HCT116 (cell line): ENCODE measurements around the gene PLCG2. TPM values are rescaled to one million over a fixed set of nuclear protein-coding genes. Genes with fewer than 3 reads are reported as not detected.

Experiments
- ATAC-seq: fragments of 200-7000 bp; cut with Tn5 transposase; 2 replicates; pipeline ENCODE4 v1.9.1; 2020; ENCODE audit warnings: mild to moderate bottlenecking, moderate library complexity
- BruUV-seq: library from RNA; stranded (reverse); fragments of 400-500 nt; replicated peaks from 2 replicates; lab custom pipeline; 2021; lab: Mats Ljungman, UMichigan
- CTCF ChIA-PET: fragments of 300-600 bp; sonication (Branson Sonifier 250); formaldehyde crosslinking; loops from one replicate; lab custom pipeline; 2021; ENCODE audit warnings: antibody characterized with exemption; lab: Charles Lee
- POLR2A ChIA-PET: fragments of 300-600, 350-600 bp; sonication (Branson Sonifier 250); formaldehyde crosslinking; loops from one replicate; lab custom pipeline; 2021; ENCODE audit warnings: antibody characterized with exemption; lab: Charles Lee
- RAD21 ChIA-PET, 2 experiments: fragments of 300-600 bp; sonication (Branson Sonifier 250); formaldehyde crosslinking; loops; one replicate each; lab custom pipeline; 2023; ENCODE audit warnings: low total read pairs in 2 of 2; ENCODE audit not compliant: uncharacterized antibody in 2 of 2, unreplicated experiment in 2 of 2, low non-redundant PET in 1 of 2; lab: Charles Lee
- DNase-seq: peaks from one replicate; pipeline ENCODE4 v3.0.0-alpha.2; 2010; ENCODE audit warnings: low read depth, low spot score
- H2AFZ ChIP-seq: fragments of 200-600 bp; shearing (Covaris generic), sonication (generic); 2 replicates; pipeline ENCODE4 v1.6.1; 2017; ENCODE audit warnings: low read depth, mixed run types, mixed read lengths, antibody characterized with exemption, low read length; ENCODE audit not compliant: poor library complexity, severe bottlenecking
- H3K27ac ChIP-seq: 2 replicates; pipeline ENCODE4 v1.5.1; 2012; ENCODE audit warnings: low read depth, low read length
- H3K27me3 ChIP-seq: fragments of 200-600 bp; sonication (generic); 2 replicates; pipeline ENCODE4 v1.6.1; 2016; ENCODE audit warnings: mixed run types, low read length, mixed read lengths; ENCODE audit not compliant: insufficient read depth
- H3K36me3 ChIP-seq, 2 experiments: fragments of 200-500 bp in 1 of 2; fragments of 200-600 bp in 1 of 2; sonication (Bioruptor generic) in 1 of 2; sonication (generic) in 1 of 2; 2 replicates each; pipeline versions ENCODE4 v1.5.1 to v1.6.1; 2014 to 2016; ENCODE audit warnings: low read length in 2 of 2, inconsistent platforms in 1 of 2, mixed read lengths in 1 of 2, mixed run types in 1 of 2; ENCODE audit not compliant: insufficient read depth in 2 of 2, control insufficient read depth in 1 of 2
- H3K4me1 ChIP-seq, 2 experiments: fragments of 200-600 bp in 1 of 2; sonication (generic) in 1 of 2; 2 replicates each; pipeline versions ENCODE4 v1.5.1 to v1.6.1; 2012 to 2017; ENCODE audit warnings: low read length in 2 of 2, inconsistent platforms in 1 of 2, mild to moderate bottlenecking in 1 of 2, mixed read lengths in 1 of 2, mixed run types in 1 of 2, moderate library complexity in 1 of 2; ENCODE audit not compliant: insufficient read depth in 2 of 2, control insufficient read depth in 1 of 2
- H3K4me2 ChIP-seq: fragments of 200-600 bp; sonication (generic); 2 replicates; pipeline ENCODE4 v1.6.1; 2017; ENCODE audit warnings: mixed run types, low read length, mixed read lengths
- H3K4me3 ChIP-seq, 2 experiments: fragments of 200-600 bp in 1 of 2; sonication (generic) in 1 of 2; replicated peaks in 1 of 2; 2 replicates each; pipeline ENCODE4 v1.5.1; 2011 to 2016; ENCODE audit warnings: low read length in 2 of 2, control low read depth in 1 of 2, low read depth in 1 of 2, mild to moderate bottlenecking in 1 of 2, mixed read lengths in 1 of 2, mixed run types in 1 of 2
- H3K79me2 ChIP-seq: fragments of 200-600 bp; sonication (generic); 2 replicates; pipeline ENCODE4 v1.6.1; 2017; ENCODE audit warnings: mild to moderate bottlenecking, mixed run types, low read length, moderate library complexity, mixed read lengths; ENCODE audit not compliant: insufficient read depth
- H3K9ac ChIP-seq: fragments of 200-600 bp; sonication (generic); 2 replicates; pipeline ENCODE4 v1.6.1; 2016; ENCODE audit warnings: low read length, mixed read lengths
- H3K9me2 ChIP-seq: fragments of 200-600 bp; sonication (generic), shearing (Covaris generic); 2 replicates; pipeline ENCODE4 v1.6.1; 2017; ENCODE audit warnings: mixed run types, mild to moderate bottlenecking, moderate library complexity; ENCODE audit not compliant: insufficient read depth
- H3K9me3 ChIP-seq, 2 experiments: fragments of 200-500 bp in 1 of 2; fragments of 200-600 bp in 1 of 2; sonication (Bioruptor generic) in 1 of 2; sonication (generic) in 1 of 2; 2 replicates each; pipeline ENCODE4 v1.6.1; 2014 to 2017; ENCODE audit warnings: low read length in 2 of 2, mixed read lengths in 2 of 2, inconsistent platforms in 1 of 2, low read depth in 1 of 2, mild to moderate bottlenecking in 1 of 2, mixed run types in 1 of 2, moderate library complexity in 1 of 2; ENCODE audit not compliant: control insufficient read depth in 1 of 2, insufficient read depth in 1 of 2
- H4K20me1 ChIP-seq: fragments of 200-600 bp; sonication (generic), shearing (Covaris generic); 2 replicates; pipeline ENCODE4 v1.6.1; 2017; ENCODE audit warnings: mixed run types, mild to moderate bottlenecking, moderate library complexity; ENCODE audit not compliant: insufficient read depth
- CEBPB ChIP-seq: IDR thresholded peaks from 2 replicates; pipeline ENCODE4 v1.6.1; 2012; ENCODE audit warnings: low read depth
- EGR1 ChIP-seq: IDR thresholded peaks from 2 replicates; pipeline ENCODE4 v1.6.1; 2012; ENCODE audit warnings: low read depth
- EZH2 ChIP-seq: fragments of 200-600 bp; sonication (generic); IDR thresholded peaks from 2 replicates; pipeline ENCODE4 v1.6.1; 2017; ENCODE audit warnings: antibody characterized with exemption, mixed run types
- EZH2phosphoT487 ChIP-seq: fragments of 200-600 bp; IDR thresholded peaks from 2 replicates; pipeline ENCODE4 v1.6.1; 2018; ENCODE audit warnings: antibody characterized with exemption, borderline replicate concordance
- POLR2AphosphoS5 ChIP-seq: IDR thresholded peaks from 2 replicates; pipeline ENCODE4 v1.6.1; 2011; ENCODE audit warnings: mild to moderate bottlenecking, low read depth, low read length, moderate library complexity
- SP1 ChIP-seq: IDR thresholded peaks from 2 replicates; pipeline ENCODE4 v1.6.1; 2012; ENCODE audit warnings: low read depth
- SRF ChIP-seq: IDR thresholded peaks from 2 replicates; pipeline ENCODE4 v1.6.1; 2012; ENCODE audit warnings: low read depth
- ZFX ChIP-seq: fragments of 450-650 bp; IDR thresholded peaks from 2 replicates; pipeline ENCODE4 v1.6.1; 2017
- intact Hi-C: fragments of 100-400 bp; cut with micrococcal nuclease; formaldehyde crosslinking; loops from 2 replicates; pipeline ENCODE4 v1.10.0; 2022
- total RNA-seq: library from RNA; stranded (reverse); gene quantifications from one replicate; pipeline ENCODE4 v1.2.1, GENCODE V29; 2021; ENCODE audit not compliant: unreplicated experiment
- TF ChIP-seq, protein P1 (sequence below): IDR thresholded peaks from 2 replicates; pipeline ENCODE4 v1.6.1; 2012
- TF ChIP-seq, protein P2 (sequence below), 3 experiments: fragments of 200-600 bp in 1 of 3; sonication (generic) in 1 of 3; IDR thresholded peaks in 2 of 3; conservative IDR thresholded peaks in 1 of 3; 2 replicates each; pipeline ENCODE4 v1.5.1; 2012 to 2017; ENCODE audit warnings: low read depth in 2 of 3, low read length in 2 of 3, antibody characterized with exemption in 1 of 3, borderline replicate concordance in 1 of 3, control low read depth in 1 of 3, mild to moderate bottlenecking in 1 of 3, mixed read lengths in 1 of 3, mixed run types in 1 of 3, moderate library complexity in 1 of 3; ENCODE audit not compliant: insufficient read depth in 1 of 3
- TF ChIP-seq, protein P3 (sequence below): IDR thresholded peaks from 2 replicates; pipeline ENCODE4 v1.6.1; 2012

PLCG2 gene
- total RNA-seq, 1 experiment from 2014 or later = 31.2 TPM

DNA sequence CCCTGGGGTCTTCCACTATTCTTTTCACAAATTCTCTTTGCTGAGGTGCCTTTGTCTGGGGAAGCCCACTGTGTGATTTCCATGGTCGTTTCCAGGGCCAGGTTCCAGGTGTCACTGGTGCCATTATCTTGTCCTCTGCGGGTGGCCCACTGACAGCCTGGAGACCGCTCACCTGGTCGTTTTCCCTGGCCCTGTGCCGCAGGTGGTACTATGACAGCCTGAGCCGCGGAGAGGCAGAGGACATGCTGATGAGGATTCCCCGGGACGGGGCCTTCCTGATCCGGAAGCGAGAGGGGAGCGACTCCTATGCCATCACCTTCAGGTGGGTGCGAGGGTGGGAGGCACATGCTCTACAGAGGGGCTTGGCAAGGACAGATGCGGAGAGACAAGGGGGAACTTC, 133.3 kb downstream of the PLCG2 start:
- BruUV-seq = no TSS peak
- Histone ChIP-seq H3K9me3 (no peaks in the 10 kb centered on the region), H3K9me2 (no peaks in the 10 kb centered on the region), H3K4me3 (no peak overlapping the region), H3K36me3 (no peaks in the 10 kb centered on the region), H3K27me3 (no peaks in the 10 kb centered on the region), H3K4me2 (no peak overlapping the region), H2AFZ (no peak overlapping the region), H3K4me1 (no peaks in the 10 kb centered on the region), H3K79me2 (no peaks in the 10 kb centered on the region), H4K20me1 (no peaks in the 10 kb centered on the region), H3K27ac (no peak overlapping the region), H3K9ac (no peak overlapping the region)
- ChIA-PET RAD21 (no interaction called here), POLR2A (no interaction called here), CTCF (no interaction called here)
- TF ChIP-seq, protein P1, sequence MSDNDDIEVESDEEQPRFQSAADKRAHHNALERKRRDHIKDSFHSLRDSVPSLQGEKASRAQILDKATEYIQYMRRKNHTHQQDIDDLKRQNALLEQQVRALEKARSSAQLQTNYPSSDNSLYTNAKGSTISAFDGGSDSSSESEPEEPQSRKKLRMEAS = no peak
- TF ChIP-seq SP1 = no peak
- no peak for TF ChIP-seq POLR2AphosphoS5
- TF ChIP-seq CEBPB = no peak
- no peak for TF ChIP-seq SRF
- no peak for TF ChIP-seq ZFX
- no peak for TF ChIP-seq EZH2phosphoT487
- TF ChIP-seq, protein P2, sequence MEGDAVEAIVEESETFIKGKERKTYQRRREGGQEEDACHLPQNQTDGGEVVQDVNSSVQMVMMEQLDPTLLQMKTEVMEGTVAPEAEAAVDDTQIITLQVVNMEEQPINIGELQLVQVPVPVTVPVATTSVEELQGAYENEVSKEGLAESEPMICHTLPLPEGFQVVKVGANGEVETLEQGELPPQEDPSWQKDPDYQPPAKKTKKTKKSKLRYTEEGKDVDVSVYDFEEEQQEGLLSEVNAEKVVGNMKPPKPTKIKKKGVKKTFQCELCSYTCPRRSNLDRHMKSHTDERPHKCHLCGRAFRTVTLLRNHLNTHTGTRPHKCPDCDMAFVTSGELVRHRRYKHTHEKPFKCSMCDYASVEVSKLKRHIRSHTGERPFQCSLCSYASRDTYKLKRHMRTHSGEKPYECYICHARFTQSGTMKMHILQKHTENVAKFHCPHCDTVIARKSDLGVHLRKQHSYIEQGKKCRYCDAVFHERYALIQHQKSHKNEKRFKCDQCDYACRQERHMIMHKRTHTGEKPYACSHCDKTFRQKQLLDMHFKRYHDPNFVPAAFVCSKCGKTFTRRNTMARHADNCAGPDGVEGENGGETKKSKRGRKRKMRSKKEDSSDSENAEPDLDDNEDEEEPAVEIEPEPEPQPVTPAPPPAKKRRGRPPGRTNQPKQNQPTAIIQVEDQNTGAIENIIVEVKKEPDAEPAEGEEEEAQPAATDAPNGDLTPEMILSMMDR (IDR thresholded peaks at IDR 0.05 in 2 of 3, conservative IDR thresholded peaks at IDR 0.05 in 1 of 3; ENCODE audit: borderline replicate concordance in 1 of 3, insufficient read depth in 1 of 3, low read depth in 2 of 3, low read length in 2 of 3) = no peak
- no peak for TF ChIP-seq EZH2
- no peak for TF ChIP-seq EGR1
- TF ChIP-seq, protein P3, sequence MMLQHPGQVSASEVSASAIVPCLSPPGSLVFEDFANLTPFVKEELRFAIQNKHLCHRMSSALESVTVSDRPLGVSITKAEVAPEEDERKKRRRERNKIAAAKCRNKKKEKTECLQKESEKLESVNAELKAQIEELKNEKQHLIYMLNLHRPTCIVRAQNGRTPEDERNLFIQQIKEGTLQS = no peak
- DNase-seq (no peak), ATAC-seq (no peak)
- intact Hi-C loops = no loop called here
